Amniotic epithelial cell (primary cell): ENCODE results near the gene AKAP11.
A peak's percentile ranks its signal among the peaks of the same experiment; 100 is the strongest.

Source experiments
- DNase-seq: peaks from one replicate; pipeline ENCODE4 v3.0.0-alpha.2; 2010; ENCODE audit warnings: low read depth

The AKAP11 gene

GRCh38 chr13:42337808-42338600, 66.1 kb downstream of the AKAP11 start:
- DNase-seq = peak; percentile 76

- DNase-seq = no peak
These were observed 73.4 kb downstream of the AKAP11 start for GRCh38 chr13:42345367-42345766.

- no peak for DNase-seq
These were observed 76.6 kb downstream of the AKAP11 start for GRCh38 chr13:42348576-42348975.

- no peak for DNase-seq
These were observed 78.2 kb downstream of the AKAP11 start for GRCh38 chr13:42350141-42350540.

GRCh38 chr13:42354241-42355091, 82.5 kb downstream of the AKAP11 start:
- DNase-seq = peak; percentile 67

- DNase-seq = no peak
These were observed 83.1 kb downstream of the AKAP11 start for GRCh38 chr13:42355092-42355485.

- DNase-seq = no peak
These were observed 83.7 kb downstream of the AKAP11 start for GRCh38 chr13:42355491-42356183.

GRCh38 chr13:42356184-42356575, 84.2 kb downstream of the AKAP11 start:
- DNase-seq = no peak

- DNase-seq = no peak
These were observed 88.2 kb downstream of the AKAP11 start for GRCh38 chr13:42360046-42360574.

GRCh38 chr13:42361701-42362100, 89.7 kb downstream of the AKAP11 start:
- DNase-seq = no peak

- peak; percentile 6 for DNase-seq
These were observed 92.1 kb downstream of the AKAP11 start for GRCh38 chr13:42363941-42364612.

- no peak for DNase-seq
These were observed 92.7 kb downstream of the AKAP11 start for GRCh38 chr13:42364613-42365000.

GRCh38 chr13:42367831-42368230, 95.9 kb downstream of the AKAP11 start:
- peak; percentile 14 for DNase-seq

GRCh38 chr13:42369071-42369797, 97.3 kb downstream of the AKAP11 start:
- no peak for DNase-seq

GRCh38 chr13:42370229-42370628, 98.3 kb downstream of the AKAP11 start:
- no peak for DNase-seq
